Measurements from ENCODE around the gene MTA3. TPM values are rescaled to one million over a fixed set of nuclear protein-coding genes. Genes with fewer than 3 reads are reported as not detected.

The MTA3 gene
- total and polyA plus RNA-seq, 9 of the 15 experiments (the other 6 are each of a cell fraction or from before 2014, with no cell fraction given): 12.4 to 39.6 (median 23.5) TPM

GRCh38 chr2:42770288-42771131, 202.1 kb downstream of the MTA3 start:
- ChIA-PET POLR2A (interaction anchor here (1.2 kb wide), 1 partner anchor 18 kb away, joined by 3 read pairs; no protein-coding TSS in a partner anchor), CTCF (ENCODE audit: low intra/inter-chr PET ratio) (interaction anchor here (0.6 to 1.4 kb wide), 4 partner anchors 107 to 675 kb away, joined by 3 to 6 read pairs (median 4); no protein-coding TSS in a partner anchor)
- Histone ChIP-seq H3K27ac (ENCODE audit: extremely low read depth, low read depth, low read length) (no peak overlapping the region), H3K4me2 (ENCODE audit: insufficient read depth, low read length) (0 out of 2 replicates have a peak overlapping the region, but pooled peaks have one; percentile 4), H3K27me3 (ENCODE audit: control insufficient read depth in 2 of 2, insufficient read depth in 2 of 2, low read length in 2 of 2) (no peaks in the 10 kb centered on the region), H3K36me3 (ENCODE audit: control insufficient read depth, insufficient read depth, low read length) (no peaks in the 10 kb centered on the region), H3K79me2 (ENCODE audit: control insufficient read depth, insufficient read depth, low read length) (no peaks in the 10 kb centered on the region), H3K9me1 (ENCODE audit: control insufficient read depth, insufficient read depth, low read length) (no peaks in the 10 kb centered on the region), H3K9me3 (replicated peaks; ENCODE audit: control insufficient read depth, insufficient read depth, low read depth, low read length) (no peaks in the 10 kb centered on the region), H4K20me1 (replicated peaks; ENCODE audit: control insufficient read depth, insufficient read depth, low read length) (no peaks in the 10 kb centered on the region), H2AFZ (ENCODE audit: low read depth, low read length) (peak overlapping the region; percentile 85), H3K4me1 (replicated peaks in 1 of 2; ENCODE audit: control insufficient read depth in 2 of 2, insufficient read depth in 2 of 2, low read length in 2 of 2) (peaks cover 0 to 13% of the 10 kb centered on the region in 2 experiments; a peak in 2 of 5 replicates), H3K4me3 (no peak overlapping the region), H3K9ac (ENCODE audit: insufficient read depth in 1 of 2, low read depth in 2 of 2, low read length in 2 of 2) (peak overlapping the region in 1 of 2 experiments; percentile 36; a peak in 2 of 4 replicates)
- WGBS (ENCODE audit: insufficient coverage, low coverage, missing lambda C conversion rate): 20% methylated on average over 16 of the region's 19 CpGs
- intact Hi-C loops (cut with micrococcal nuclease) (loop anchor here (1.0 to 2.0 kb wide), 2 partner anchors 257 to 276 kb away; no protein-coding TSS in a partner anchor), in situ Hi-C loops (cut with MboI) (no loop called here)
- BruUV-seq (replicated peaks): no TSS peak
- DNase-seq (ENCODE audit: extremely low read depth in 1 of 4, low spot score in 3 of 4): peak; percentile 85 to 88 (median 86)
- FAIRE-seq: peak; percentile 95
- ATAC-seq: peak; percentile 99
- TF ChIP-seq CAMTA2 (CRISPR knock-in tag; conservative IDR thresholded peaks at IDR 0.05) (no peak), ARID3B (CRISPR knock-in tag; IDR thresholded peaks at IDR 0.05; ENCODE audit: borderline replicate concordance) (no peak), KHSRP (IDR thresholded peaks at IDR 0.05) (no peak), TGIF2 (CRISPR knock-in tag; IDR thresholded peaks at IDR 0.05) (no peak), U2AF2 (optimal IDR thresholded peaks at IDR 0.05; ENCODE audit: low read depth, low read length) (no peak), MAFG (tag; conservative IDR thresholded peaks at IDR 0.05) (no peak), BDP1 (IDR thresholded peaks at IDR 0.05; ENCODE audit: insufficient read depth, insufficient read length) (no peak), RB1 (IDR thresholded peaks at IDR 0.05; ENCODE audit: low read depth) (peak; percentile 41; the same call in 1 of the 2 replicates), ELK1 (CRISPR knock-in tag; IDR thresholded peaks at IDR 0.05) (no peak), ZNF146 (CRISPR knock-in tag; IDR thresholded peaks at IDR 0.05; ENCODE audit: unreplicated experiment) (no peak), PPARD (CRISPR knock-in tag; IDR thresholded peaks at IDR 0.05) (no peak), HMBOX1 (IDR thresholded peaks at IDR 0.05) (peak; percentile 49), SREBF2 (CRISPR knock-in tag; IDR thresholded peaks at IDR 0.05) (no peak), SMC3 (conservative IDR thresholded peaks at IDR 0.05; ENCODE audit: insufficient read depth, low read depth, low read length) (peak; percentile 57; the same call in 1 of the 2 replicates), FOXK2 (conservative IDR thresholded peaks at IDR 0.05 in 1 of 2, IDR thresholded peaks at IDR 0.05 in 1 of 2; ENCODE audit: low read depth in 2 of 2) (no peak), SFPQ (IDR thresholded peaks at IDR 0.05; ENCODE audit: low read depth, low read length) (no peak)

Measured in K562 (cell line).